GM18907 (cell line): Measurements from ENCODE around the gene SARS1.
A peak's percentile ranks its signal among the peaks of the same experiment; 100 is the strongest.
"Not testable (repeated sequence)": the region's sequence is repeated elsewhere in the genome, so short reads cannot be mapped to it uniquely, and the experiment has no call there.

Experiments used
- ATAC-seq: cut with Tn5 transposase; IDR thresholded peaks from one replicate; pipeline ENCODE4 v1.9.1; 2021; ENCODE audit warnings: mild to moderate bottlenecking, moderate library complexity; ENCODE audit not compliant: unreplicated experiment

SARS1 gene

DNA sequence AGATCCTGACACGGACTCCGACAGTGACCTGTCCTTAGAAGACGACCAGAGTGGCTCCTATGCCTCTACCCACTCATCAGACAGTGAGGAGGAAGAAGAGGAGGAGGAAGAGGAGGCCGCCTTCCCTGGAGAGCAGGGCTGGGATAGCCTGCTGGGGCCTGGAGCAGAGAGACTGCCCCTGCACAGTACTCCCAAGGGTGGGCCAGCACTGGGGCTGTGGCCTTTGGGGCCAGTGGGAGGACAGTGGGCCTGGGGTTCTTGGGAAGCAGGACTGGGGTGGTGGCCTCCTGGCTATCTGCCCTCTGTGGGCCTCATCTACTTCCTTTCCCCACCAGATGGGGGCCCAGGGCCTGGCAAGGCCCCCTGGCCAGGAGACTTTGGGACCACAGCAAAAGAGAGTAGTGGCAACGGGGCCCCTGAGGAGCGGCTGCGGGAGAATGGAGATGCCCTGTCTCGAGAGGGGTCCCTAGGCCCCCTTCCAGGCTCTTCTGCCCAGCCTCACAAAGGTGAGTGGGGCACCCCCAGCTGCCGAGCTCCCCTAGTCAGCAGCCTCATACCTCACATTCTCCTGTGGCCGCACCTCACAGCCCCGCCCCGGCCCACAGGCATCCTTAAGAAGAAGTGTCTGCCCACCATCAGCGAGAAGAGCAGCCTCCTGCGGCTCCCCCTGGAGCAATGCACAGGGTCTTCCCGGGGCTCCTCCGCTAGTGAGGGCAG, 59.3 kb downstream of the SARS1 start:
- no peak for ATAC-seq

DNA sequence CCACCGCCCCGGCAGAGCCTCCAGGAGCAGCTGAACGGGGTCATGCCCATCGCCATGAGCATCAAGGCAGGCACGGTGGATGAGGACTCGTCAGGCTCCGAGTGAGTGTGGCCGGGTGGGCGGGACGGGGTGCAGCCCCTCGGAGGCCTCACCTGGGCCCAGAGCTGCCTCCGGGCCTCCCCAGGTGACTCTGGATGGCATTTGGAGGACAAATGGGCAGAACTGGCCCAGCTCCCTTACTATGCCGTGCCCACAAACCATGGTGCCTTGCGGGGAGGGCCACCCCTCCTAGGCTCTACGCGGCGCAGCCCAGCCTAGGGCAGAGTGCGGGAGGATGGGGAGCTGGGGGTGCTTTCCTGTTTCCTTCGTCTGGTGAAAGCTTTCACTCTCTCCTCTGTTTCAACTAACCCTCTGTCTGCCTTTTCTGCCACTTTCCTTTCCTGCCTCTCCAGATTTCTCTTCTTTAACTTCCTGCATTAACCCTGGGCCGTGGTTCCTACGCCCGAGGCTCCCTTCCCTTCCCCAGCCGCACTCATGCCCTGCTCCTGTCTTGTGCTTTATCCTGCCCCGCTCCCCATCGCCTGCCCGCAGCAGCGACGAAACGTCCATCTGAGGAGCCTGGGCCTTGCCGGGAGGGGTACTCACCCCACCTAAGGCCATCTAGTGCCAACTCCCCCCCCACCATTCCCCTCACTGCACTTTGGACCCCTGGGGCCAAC, 60.0 kb downstream of the SARS1 start:
- no peak for ATAC-seq

DNA sequence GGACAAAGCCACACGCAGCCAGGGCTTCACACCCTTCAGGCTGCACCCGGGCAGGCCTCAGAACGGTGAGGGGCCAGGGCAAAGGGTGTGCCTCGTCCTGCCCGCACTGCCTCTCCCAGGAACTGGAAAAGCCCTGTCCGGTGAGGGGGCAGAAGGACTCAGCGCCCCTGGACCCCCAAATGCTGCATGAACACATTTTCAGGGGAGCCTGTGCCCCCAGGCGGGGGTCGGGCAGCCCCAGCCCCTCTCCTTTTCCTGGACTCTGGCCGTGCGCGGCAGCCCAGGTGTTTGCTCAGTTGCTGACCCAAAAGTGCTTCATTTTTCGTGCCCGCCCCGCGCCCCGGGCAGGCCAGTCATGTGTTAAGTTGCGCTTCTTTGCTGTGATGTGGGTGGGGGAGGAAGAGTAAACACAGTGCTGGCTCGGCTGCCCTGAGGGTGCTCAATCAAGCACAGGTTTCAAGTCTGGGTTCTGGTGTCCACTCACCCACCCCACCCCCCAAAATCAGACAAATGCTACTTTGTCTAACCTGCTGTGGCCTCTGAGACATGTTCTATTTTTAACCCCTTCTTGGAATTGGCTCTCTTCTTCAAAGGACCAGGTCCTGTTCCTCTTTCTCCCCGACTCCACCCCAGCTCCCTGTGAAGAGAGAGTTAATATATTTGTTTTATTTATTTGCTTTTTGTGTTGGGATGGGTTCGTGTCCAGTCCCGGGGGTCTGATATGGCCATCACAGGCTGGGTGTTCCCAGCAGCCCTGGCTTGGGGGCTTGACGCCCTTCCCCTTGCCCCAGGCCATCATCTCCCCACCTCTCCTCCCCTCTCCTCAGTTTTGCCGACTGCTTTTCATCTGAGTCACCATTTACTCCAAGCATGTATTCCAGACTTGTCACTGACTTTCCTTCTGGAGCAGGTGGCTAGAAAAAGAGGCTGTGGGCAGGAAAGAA, 61.1 kb downstream of the SARS1 start:
- ATAC-seq = no peak

GRCh38 chr1:109275706-109276345, 62.1 kb downstream of the SARS1 start:
- ATAC-seq = no peak

GRCh38 chr1:109277434-109278204, 63.9 kb downstream of the SARS1 start:
- peak; percentile 85 for ATAC-seq

- no peak for ATAC-seq
These were observed 66.0 kb downstream of the SARS1 start for GRCh38 chr1:109279615-109280278.

DNA sequence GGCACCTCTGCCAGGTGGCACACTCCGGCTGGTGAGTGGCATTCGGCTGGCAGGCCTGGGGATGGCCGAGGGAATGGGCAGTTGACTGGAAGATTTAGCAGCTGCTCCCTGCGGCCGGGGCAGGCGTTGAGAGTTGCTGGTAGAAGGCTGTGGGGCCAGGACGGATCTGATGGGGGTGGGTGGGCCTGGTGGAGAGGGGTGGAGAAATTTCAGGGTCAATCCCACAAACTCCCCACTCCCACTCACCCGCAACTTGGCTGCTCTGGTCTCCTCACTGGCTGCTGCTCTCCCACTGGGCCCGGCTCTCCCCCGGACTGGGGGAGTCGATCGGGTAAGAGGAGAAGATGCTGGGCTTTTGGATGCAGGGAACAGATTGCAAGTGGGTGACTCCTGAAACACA, 67.1 kb downstream of the SARS1 start:
- no peak for ATAC-seq

- ATAC-seq = no peak
These were observed 68.2 kb downstream of the SARS1 start for GRCh38 chr1:109281680-109282496.

GRCh38 chr1:109282497-109282951, 68.8 kb downstream of the SARS1 start:
- ATAC-seq = no peak

GRCh38 chr1:109282952-109283747, 69.4 kb downstream of the SARS1 start, which contains the start of gene PSRC1:
Gene PSRC1, minus strand, starts transcription at chr1:109283145.
- peak; percentile 95 for ATAC-seq

GRCh38 chr1:109283748-109284600, 70.3 kb downstream of the SARS1 start:
- ATAC-seq = no peak

DNA sequence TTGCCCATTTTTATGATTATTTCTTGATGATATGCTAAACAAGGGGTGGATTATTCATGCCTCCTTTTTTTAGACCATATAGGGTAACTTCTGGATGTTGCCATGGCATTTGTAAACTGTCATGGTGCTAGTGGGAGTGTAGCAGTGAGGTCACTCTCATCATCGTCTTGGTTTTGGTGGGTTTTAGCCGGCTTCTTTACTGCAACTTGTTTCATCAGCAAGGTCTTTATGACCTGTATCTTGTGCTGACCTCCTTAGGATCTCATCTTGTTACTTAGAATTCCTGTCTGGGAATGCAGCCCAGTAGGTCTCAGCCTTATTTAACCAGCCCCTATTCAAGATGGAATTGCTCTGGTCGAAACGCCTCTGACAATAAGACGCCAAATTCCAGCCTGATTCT, 73.0 kb downstream of the SARS1 start:
- ATAC-seq = not testable (repeated sequence)
